ENCODE measurements around the gene CACNA2D3. TPM values are rescaled to one million over a fixed set of nuclear protein-coding genes. Genes with fewer than 3 reads are reported as not detected.

The CACNA2D3 gene
- total RNA-seq, 2 experiments from 2014 or later = not detected

DNA sequence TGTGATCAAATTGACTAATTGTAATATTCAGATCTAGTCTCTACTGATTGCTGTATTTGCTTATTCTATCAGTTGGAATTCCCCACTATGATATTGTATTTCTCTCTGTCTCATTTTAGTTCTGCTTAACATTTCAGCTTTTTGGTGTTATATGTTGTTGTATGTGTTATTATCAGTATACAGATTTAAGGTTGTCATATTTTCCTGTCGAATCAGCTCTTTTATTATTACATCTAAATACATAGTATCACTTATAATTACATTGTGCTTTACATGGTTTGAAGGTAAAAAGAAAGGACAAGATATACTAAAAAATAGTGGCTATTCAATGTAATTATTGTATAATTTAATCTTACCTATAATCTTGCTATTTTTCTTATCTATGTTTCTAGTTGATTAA lies 598.3 kb downstream of the CACNA2D3 start:
- H3K27ac Mint-ChIP-seq = no peak overlapping the region
- H3K4me3 Mint-ChIP-seq = no peak overlapping the region
- peaks cover 12% of the 10 kb centered on the region for H3K9me3 Mint-ChIP-seq
- ChIA-PET POLR2A (no interaction called here), CTCF (no interaction called here)
- H3K27me3 Mint-ChIP-seq = peaks cover 1% of the 10 kb centered on the region
- no peaks in the 10 kb centered on the region for H3K36me3 Mint-ChIP-seq
- H3K4me1 Mint-ChIP-seq (ENCODE audit: low read depth) = no peaks in the 10 kb centered on the region
- intact Hi-C loops (cut with micrococcal nuclease) = no loop called here
- DNase-seq = no peak

DNA sequence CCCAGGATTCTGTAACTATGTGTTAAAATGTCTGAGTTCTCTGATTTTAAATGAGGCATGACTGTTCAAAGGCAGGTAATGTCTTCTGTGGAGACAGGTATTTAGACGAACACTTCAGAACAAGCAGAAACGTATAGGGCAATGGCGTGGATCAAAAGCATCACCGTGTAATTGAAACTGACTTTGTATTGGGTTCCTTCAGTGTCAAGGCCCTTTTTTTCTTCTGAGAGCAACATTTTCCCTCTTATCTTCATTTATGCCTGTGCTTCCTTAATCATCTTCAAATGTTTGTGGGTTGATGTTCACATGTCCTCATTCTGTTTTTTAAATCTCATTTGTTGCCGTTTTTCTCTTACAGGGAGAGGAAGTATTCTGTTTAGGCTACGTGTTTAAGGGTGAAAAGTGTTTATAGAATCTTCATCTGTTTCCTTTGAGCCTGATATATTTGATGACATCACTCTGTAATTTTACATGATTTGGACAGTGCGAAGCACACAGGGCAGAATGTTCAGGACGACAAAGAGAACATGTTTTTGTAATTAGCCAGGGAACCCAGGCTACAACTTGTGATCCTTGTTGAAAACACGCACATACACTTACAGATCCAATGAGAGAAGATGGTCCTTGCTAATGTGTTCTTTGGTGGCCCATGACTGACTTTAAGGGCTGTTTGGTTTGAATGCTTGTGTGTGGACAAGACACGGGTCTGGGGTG lies 609.5 kb downstream of the CACNA2D3 start:
- POLR2A ChIA-PET = no interaction called here
- no peak overlapping the region for H3K27ac Mint-ChIP-seq
- peaks cover 20% of the 10 kb centered on the region for H3K9me3 Mint-ChIP-seq
- no peak for DNase-seq
- no peaks in the 10 kb centered on the region for H3K36me3 Mint-ChIP-seq
- CTCF ChIA-PET = no interaction called here
- intact Hi-C loops (cut with micrococcal nuclease) = no loop called here
- no peak overlapping the region for H3K4me3 Mint-ChIP-seq
- H3K4me1 Mint-ChIP-seq (ENCODE audit: low read depth) = no peaks in the 10 kb centered on the region
- H3K27me3 Mint-ChIP-seq = no peaks in the 10 kb centered on the region

DNA sequence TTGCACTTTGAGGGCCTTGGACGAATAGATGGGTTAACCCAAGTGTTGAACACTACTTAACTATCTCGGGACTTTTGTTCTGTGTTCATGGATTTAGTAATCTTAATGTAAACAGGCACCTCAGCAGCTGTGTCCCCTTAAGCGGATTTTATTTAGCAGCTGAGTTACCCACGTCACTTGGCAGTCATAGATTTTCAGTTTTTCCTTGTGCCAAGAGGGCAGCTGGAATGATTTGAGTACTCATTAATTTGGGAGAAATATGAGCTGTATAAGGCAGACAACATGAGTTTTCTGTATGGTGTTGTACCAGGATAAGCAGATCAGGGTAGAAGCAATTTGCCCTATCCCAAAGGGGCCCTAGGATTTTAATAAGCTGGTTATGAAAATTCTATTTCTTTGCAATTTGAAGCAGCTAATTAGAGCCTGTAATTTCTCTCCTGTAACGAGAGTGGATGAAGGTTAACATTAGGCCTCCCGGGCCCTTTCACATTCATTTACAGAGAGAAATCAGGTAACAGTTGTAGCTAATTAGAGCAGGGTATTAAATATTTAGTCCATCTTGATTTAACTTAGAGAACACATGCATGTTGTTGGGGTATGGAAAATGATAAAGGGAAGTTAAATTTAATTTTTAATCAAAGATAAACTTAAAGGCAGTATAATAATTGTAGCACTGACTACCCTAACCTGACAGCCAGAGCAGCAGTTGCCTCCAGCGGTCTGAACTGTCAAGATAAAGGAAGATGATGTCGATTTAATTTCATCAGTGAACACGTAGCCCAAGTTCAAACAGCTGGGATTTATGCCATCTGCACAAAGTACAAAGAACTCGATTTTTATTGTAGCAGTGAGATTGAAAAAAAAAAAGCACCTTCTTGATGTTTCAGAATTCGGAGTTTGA lies 611.0 kb downstream of the CACNA2D3 start:
- Mint-ChIP-seq H3K27ac (no peak overlapping the region), H3K4me3 (no peak overlapping the region), H3K36me3 (no peaks in the 10 kb centered on the region), H3K9me3 (peaks cover 9% of the 10 kb centered on the region), H3K27me3 (no peaks in the 10 kb centered on the region), H3K4me1 (ENCODE audit: low read depth) (no peaks in the 10 kb centered on the region)
- DNase-seq = no peak
- intact Hi-C loops (cut with micrococcal nuclease) = no loop called here
- ChIA-PET POLR2A (no interaction called here), CTCF (no interaction called here)

DNA sequence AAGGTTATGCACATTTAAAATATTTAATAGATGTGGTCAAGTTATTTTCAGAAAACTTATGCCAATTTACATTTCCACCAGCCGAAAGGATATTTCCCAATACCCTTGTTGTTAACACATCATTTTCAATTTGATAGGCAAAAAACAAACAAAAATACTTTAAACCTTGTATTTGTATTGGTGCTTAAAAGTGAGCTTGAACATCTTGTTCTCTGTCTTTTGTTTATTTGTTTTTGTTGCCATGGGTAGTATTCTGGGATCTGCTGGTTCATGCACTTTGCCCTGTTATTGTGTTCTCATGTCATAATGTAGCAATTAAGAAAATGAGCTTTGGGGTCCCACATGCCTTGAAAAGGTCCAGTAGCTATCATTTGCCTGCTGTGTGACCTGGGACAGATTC lies 614.1 kb downstream of the CACNA2D3 start:
- H3K4me3 Mint-ChIP-seq = no peak overlapping the region
- ChIA-PET POLR2A (no interaction called here), CTCF (no interaction called here)
- no peaks in the 10 kb centered on the region for H3K36me3 Mint-ChIP-seq
- intact Hi-C loops (cut with micrococcal nuclease) = no loop called here
- no peaks in the 10 kb centered on the region for H3K27me3 Mint-ChIP-seq
- H3K4me1 Mint-ChIP-seq (ENCODE audit: low read depth) = no peaks in the 10 kb centered on the region
- no peak overlapping the region for H3K27ac Mint-ChIP-seq
- no peak for DNase-seq
- peaks cover 3% of the 10 kb centered on the region for H3K9me3 Mint-ChIP-seq

DNA sequence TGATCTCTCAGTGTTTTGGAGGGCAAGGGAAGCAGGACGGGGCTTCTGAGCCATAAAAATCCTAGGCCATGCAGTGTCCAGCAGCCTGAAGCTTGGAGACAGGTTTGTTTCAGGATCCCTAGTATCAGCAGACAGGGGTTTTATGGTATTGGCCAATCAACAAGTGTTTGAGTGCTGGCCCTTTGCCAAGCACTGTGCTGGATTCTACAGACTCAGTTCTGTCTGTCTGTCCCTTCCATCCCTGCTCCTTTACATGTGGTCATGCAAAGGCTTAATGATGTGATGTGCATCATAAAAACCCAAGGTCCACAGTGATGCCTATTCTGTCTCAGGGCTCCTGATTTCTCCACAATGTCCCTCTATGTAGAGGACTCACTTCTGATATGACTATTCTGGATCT lies 621.4 kb downstream of the CACNA2D3 start:
- ChIA-PET CTCF (no interaction called here), POLR2A (no interaction called here)
- Mint-ChIP-seq H3K36me3 (no peaks in the 10 kb centered on the region), H3K9me3 (peaks cover 8% of the 10 kb centered on the region), H3K27me3 (no peaks in the 10 kb centered on the region), H3K4me3 (no peak overlapping the region), H3K27ac (no peak overlapping the region), H3K4me1 (ENCODE audit: low read depth) (no peaks in the 10 kb centered on the region)
- no peak for DNase-seq
- intact Hi-C loops (cut with micrococcal nuclease) = no loop called here

DNA sequence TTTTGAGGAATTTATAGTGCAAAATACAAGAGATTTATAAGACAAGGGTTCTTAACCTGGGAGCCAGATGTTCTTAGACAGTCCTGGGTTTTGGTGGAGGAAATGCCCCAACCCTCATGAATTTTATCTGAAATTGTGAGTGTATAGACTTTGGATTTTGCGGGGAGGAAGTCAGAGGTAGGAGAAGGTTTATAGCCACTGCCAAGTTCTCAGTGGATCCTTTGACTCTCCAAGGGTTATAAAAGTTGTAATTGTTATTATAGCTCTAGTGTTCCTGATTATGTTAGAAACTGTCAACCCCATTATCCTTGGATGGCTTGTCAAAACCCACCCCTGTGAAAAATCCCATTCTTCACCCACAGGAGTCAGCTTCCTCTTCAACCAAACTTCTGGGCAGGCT lies 621.9 kb downstream of the CACNA2D3 start:
- ChIA-PET CTCF (no interaction called here), POLR2A (no interaction called here)
- DNase-seq = no peak
- Mint-ChIP-seq H3K4me1 (ENCODE audit: low read depth) (no peaks in the 10 kb centered on the region), H3K36me3 (no peaks in the 10 kb centered on the region), H3K27ac (no peak overlapping the region), H3K27me3 (no peaks in the 10 kb centered on the region), H3K4me3 (no peak overlapping the region), H3K9me3 (peaks cover 8% of the 10 kb centered on the region)
- intact Hi-C loops (cut with micrococcal nuclease) = no loop called here

DNA sequence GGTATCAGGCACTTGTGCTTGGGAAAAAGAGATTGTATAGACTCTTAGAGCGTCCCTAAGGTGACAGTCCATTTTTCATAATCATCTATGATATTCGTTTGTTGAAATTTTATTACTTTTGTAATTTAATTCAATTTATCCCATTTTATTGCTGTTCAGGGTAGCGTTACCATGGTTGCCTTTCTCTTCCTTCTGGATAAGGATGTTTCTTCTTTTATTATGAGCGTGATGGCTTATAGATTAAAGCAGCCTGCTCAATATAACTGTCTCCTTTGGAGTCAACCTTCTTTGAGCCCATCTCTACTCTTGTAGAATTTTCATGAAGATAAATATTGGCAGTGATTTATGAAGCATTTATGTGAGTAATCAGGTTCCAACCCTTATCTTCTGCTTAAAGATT lies 623.5 kb downstream of the CACNA2D3 start:
- Mint-ChIP-seq H3K36me3 (no peaks in the 10 kb centered on the region), H3K27me3 (no peaks in the 10 kb centered on the region), H3K9me3 (peaks cover 5% of the 10 kb centered on the region), H3K4me1 (ENCODE audit: low read depth) (no peaks in the 10 kb centered on the region), H3K27ac (no peak overlapping the region), H3K4me3 (no peak overlapping the region)
- ChIA-PET CTCF (no interaction called here), POLR2A (no interaction called here)
- intact Hi-C loops (cut with micrococcal nuclease) = no loop called here
- no peak for DNase-seq

DNA sequence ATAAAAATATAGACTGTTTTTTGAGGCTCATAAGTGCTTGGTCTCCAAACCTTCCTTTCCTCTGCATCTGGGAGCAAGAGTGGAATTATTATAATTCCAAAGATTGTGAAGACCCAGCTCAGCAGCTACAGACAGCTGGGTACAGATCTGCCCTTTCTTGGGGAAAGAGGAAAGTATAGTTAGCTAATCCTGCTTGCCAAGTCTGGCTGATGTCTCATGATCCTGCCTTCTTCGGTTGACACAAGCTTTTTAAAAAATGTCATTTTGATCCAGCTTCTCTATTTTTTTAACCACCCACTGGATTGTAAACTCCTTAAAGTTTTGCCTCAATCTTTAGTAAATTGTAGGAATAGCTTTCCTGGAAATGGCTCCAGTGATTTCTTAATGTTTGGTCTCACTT lies 624.4 kb downstream of the CACNA2D3 start:
- intact Hi-C loops (cut with micrococcal nuclease) = no loop called here
- H3K27ac Mint-ChIP-seq = no peak overlapping the region

DNA sequence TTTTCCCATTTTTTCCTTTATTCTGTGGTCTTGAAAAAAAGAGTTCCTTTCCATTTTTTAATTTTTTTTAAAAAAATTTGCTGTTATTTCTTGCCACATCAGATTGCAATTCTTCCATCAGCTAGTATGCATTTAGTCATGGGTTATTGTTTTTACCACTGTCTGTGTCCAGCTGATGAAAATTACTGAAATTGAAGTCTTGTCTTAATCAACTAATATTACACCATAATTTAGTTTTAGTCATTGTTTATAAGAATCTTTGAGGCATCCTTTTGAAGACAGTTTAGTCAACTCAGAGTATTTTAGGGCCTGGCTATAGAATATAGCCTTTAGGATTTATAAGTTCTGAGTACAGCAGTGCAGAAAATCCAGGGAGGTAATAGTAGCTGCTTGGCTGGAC lies 633.4 kb downstream of the CACNA2D3 start:
- no peak overlapping the region for H3K4me3 Mint-ChIP-seq
- no peak for DNase-seq
- H3K36me3 Mint-ChIP-seq = no peaks in the 10 kb centered on the region
- peaks cover 3% of the 10 kb centered on the region for H3K9me3 Mint-ChIP-seq
- H3K27me3 Mint-ChIP-seq = peaks cover 2% of the 10 kb centered on the region
- no peaks in the 10 kb centered on the region for H3K4me1 Mint-ChIP-seq (ENCODE audit: low read depth)
- no peak overlapping the region for H3K27ac Mint-ChIP-seq
- ChIA-PET CTCF (interaction anchor here (0.7 kb wide), 1 partner anchor 220 kb away, joined by 3 read pairs; no protein-coding TSS in a partner anchor), POLR2A (no interaction called here)
- intact Hi-C loops (cut with micrococcal nuclease) = no loop called here

More for the DNA sequence above, 624.4 kb downstream of the CACNA2D3 start:
- ChIA-PET CTCF (no interaction called here), POLR2A (no interaction called here)
- no peak for DNase-seq
- Mint-ChIP-seq H3K36me3 (no peaks in the 10 kb centered on the region), H3K9me3 (peaks cover 5% of the 10 kb centered on the region), H3K27me3 (no peaks in the 10 kb centered on the region), H3K4me1 (ENCODE audit: low read depth) (no peaks in the 10 kb centered on the region), H3K4me3 (no peak overlapping the region)

DNA sequence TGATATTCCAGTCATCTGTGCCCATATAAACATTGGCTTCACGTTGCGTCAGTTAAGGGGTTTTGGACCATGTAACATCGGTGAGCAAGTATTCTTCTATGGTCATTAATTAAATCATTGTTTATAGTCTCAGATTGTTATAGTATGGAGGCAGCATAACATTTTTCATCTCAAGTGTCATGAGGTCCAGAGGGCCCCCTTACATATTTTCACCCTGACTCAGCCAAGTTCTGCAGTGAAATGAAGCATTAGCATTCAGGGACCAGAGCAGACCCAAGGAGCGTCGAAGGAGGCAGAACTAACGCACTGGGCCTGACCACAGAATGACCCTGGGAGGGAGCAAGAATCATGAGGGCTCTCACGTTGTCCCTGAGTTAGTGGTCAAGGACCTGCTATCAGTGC lies 634.0 kb downstream of the CACNA2D3 start:
- no peak for DNase-seq
- no peak overlapping the region for H3K27ac Mint-ChIP-seq
- H3K4me1 Mint-ChIP-seq (ENCODE audit: low read depth) = no peaks in the 10 kb centered on the region
- ChIA-PET CTCF (interaction anchor here (0.7 kb wide), 1 partner anchor 220 kb away, joined by 3 read pairs; no protein-coding TSS in a partner anchor), POLR2A (no interaction called here)
- intact Hi-C loops (cut with micrococcal nuclease) = no loop called here
- H3K36me3 Mint-ChIP-seq = no peaks in the 10 kb centered on the region
- H3K9me3 Mint-ChIP-seq = peaks cover 3% of the 10 kb centered on the region
- H3K4me3 Mint-ChIP-seq = no peak overlapping the region
- H3K27me3 Mint-ChIP-seq = peaks cover 2% of the 10 kb centered on the region

DNA sequence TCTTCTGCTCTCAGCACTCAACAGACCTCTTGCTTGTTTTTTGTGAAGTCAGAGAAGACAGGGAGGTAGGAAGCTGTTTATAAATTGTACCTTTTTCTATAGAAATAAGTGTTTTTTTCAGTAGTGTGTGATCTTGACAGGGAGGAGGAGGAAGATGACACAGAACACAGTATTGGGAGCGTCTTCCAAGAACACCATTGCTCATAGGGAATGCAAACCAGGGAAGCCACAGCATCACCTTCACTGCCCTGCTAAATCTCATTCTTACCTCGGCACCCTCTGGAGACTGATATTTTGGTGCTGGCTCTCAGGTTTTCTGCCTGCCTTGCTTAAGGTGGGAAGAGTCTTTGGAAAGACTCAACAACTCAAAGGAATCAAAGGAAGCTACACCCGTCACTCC lies 636.1 kb downstream of the CACNA2D3 start:
- H3K4me1 Mint-ChIP-seq (ENCODE audit: low read depth) = no peaks in the 10 kb centered on the region
- no peaks in the 10 kb centered on the region for H3K9me3 Mint-ChIP-seq
- H3K4me3 Mint-ChIP-seq = no peak overlapping the region
- intact Hi-C loops (cut with micrococcal nuclease) = no loop called here
- CTCF ChIA-PET = no interaction called here
- DNase-seq = no peak
- peaks cover 2% of the 10 kb centered on the region for H3K27me3 Mint-ChIP-seq
- POLR2A ChIA-PET = no interaction called here
- H3K36me3 Mint-ChIP-seq = no peaks in the 10 kb centered on the region
- H3K27ac Mint-ChIP-seq = no peak overlapping the region

DNA sequence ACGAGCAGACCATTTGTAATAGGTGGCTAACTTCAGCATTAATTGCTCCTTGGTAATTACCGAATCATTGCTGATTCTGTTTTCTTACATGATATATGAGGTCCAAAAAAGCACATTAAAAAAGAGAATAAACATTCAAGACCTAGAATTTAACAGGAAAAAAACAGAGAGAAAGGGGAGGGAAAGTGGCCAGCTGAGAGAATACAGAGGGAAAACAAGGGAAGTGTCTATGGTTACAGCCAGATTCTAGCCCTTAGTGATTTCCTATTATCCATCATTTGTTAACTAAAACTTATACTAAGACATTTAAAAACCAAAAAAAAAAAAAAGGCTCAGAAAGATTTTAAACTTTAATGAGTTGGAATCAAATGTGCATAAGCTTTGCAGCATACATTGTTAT lies 636.8 kb downstream of the CACNA2D3 start:
- CTCF ChIA-PET = no interaction called here
- Mint-ChIP-seq H3K36me3 (no peaks in the 10 kb centered on the region), H3K4me3 (no peak overlapping the region), H3K27ac (no peak overlapping the region), H3K27me3 (peaks cover 2% of the 10 kb centered on the region), H3K9me3 (no peaks in the 10 kb centered on the region), H3K4me1 (ENCODE audit: low read depth) (no peaks in the 10 kb centered on the region)
- DNase-seq = no peak
- intact Hi-C loops (cut with micrococcal nuclease) = no loop called here
- POLR2A ChIA-PET = no interaction called here

DNA sequence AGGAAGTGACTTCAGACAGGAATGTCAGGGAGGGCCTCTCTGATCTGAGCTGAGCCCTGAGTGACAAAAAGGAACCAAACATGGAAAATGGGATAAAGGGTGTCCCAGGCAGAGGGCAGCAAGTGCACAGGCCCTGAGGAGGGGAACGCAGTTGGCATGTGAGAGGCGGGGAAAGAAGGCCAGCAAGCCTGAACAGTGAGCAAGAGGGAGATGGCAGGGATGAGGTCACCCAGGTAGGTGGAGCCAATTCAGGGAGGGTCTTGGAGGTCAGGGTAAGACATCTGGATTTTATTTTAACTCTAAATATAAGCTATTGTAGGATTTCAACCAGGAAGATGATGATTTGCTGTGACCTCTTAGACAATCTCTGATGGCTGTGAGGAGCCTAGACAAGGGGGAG lies 637.8 kb downstream of the CACNA2D3 start:
- no peak overlapping the region for H3K4me3 Mint-ChIP-seq
- no peaks in the 10 kb centered on the region for H3K36me3 Mint-ChIP-seq
- peaks cover 2% of the 10 kb centered on the region for H3K27me3 Mint-ChIP-seq
- no peak for DNase-seq
- ChIA-PET CTCF (no interaction called here), POLR2A (no interaction called here)
- H3K9me3 Mint-ChIP-seq = no peaks in the 10 kb centered on the region
- intact Hi-C loops (cut with micrococcal nuclease) = no loop called here
- no peak overlapping the region for H3K27ac Mint-ChIP-seq
- H3K4me1 Mint-ChIP-seq (ENCODE audit: low read depth) = no peaks in the 10 kb centered on the region

All from activated CD4-positive, alpha-beta memory T cell treated with anti-CD3 and anti-CD28 coated beads for 36 hours (primary cell).